ENCODE results near the gene CYTH4.

GRCh38 chr22:37266581-37267134 is 15.7 kb upstream of the CYTH4 start:
- TF ChIP-seq POLR2A (IDR thresholded peaks at IDR 0.05) (no peak), CTCF (IDR thresholded peaks at IDR 0.05) (no peak)
